RWPE1 (cell line): ENCODE results near the gene FCHSD2.
A peak's percentile ranks its signal among the peaks of the same experiment; 100 is the strongest.
"Not testable (repeated sequence)": the region's sequence is repeated elsewhere in the genome, so short reads cannot be mapped to it uniquely, and the experiment has no call there.

ENCODE experiments used
- CTCF ChIA-PET: fragments of 350-600 bp; sonication (Branson Sonifier 250); formaldehyde crosslinking; extraction: SDS; loops from one replicate; lab custom pipeline; 2021; lab: Yijun Ruan, JAX
- POLR2A ChIA-PET: fragments of 400-600 bp; formaldehyde crosslinking; extraction: SDS; loops from one replicate; lab custom pipeline; 2020; ENCODE audit warnings: antibody characterized with exemption; ENCODE audit not compliant: low non-redundant PET; lab: Yijun Ruan, JAX
- DNase-seq: peaks from one replicate; pipeline ENCODE4 v3.0.0; 2012; ENCODE audit warnings: low spot score
- H3K27ac ChIP-seq: fragments of 450-650 bp; 2 replicates; pipeline ENCODE4 v1.5.1; 2017
- CTCF ChIP-seq: fragments of 450-650 bp; conservative IDR thresholded peaks from 2 replicates; pipeline ENCODE4 v1.5.1; 2017; ENCODE audit warnings: low read depth, mild to moderate bottlenecking

FCHSD2 gene

GRCh38 chr11:73126804-73127480, 15.2 kb downstream of the FCHSD2 start:
- no peak for TF ChIP-seq CTCF
- no peak for DNase-seq
- ChIA-PET CTCF (no interaction called here), POLR2A (no interaction called here)
- no peak overlapping the region for H3K27ac ChIP-seq

- no peak for TF ChIP-seq CTCF
- POLR2A ChIA-PET = no interaction called here
- DNase-seq = no peak
- H3K27ac ChIP-seq = no peak overlapping the region
- CTCF ChIA-PET = interaction anchor here (1.3 kb wide), 1 partner anchor 165 kb away, joined by 5 read pairs; no protein-coding TSS in a partner anchor
Measured at GRCh38 chr11:73124800-73125199, 17.3 kb downstream of the FCHSD2 start.

- DNase-seq, CTCF ChIA-PET, H3K27ac ChIP-seq, POLR2A ChIA-PET: not testable (repeated sequence)
Measured at GRCh38 chr11:73123892-73124291, 18.2 kb downstream of the FCHSD2 start.

GRCh38 chr11:73121692-73122091, 20.4 kb downstream of the FCHSD2 start:
- no peak for DNase-seq
- ChIA-PET POLR2A (no interaction called here), CTCF (interaction anchor here (0.6 kb wide), 2 partner anchors 218 to 396 kb away, joined by 3 to 6 read pairs; no protein-coding TSS in a partner anchor)
- no peak for TF ChIP-seq CTCF
- H3K27ac ChIP-seq = no peak overlapping the region

GRCh38 chr11:73117071-73117470, 25.0 kb downstream of the FCHSD2 start:
- POLR2A ChIA-PET = no interaction called here
- CTCF ChIA-PET = interaction anchor here (0.5 to 0.7 kb wide), 3 partner anchors 25 to 1119 kb away, joined by 3 to 5 read pairs (median 3); no protein-coding TSS in a partner anchor
- TF ChIP-seq CTCF = no peak
- no peak overlapping the region for H3K27ac ChIP-seq
- DNase-seq = no peak

GRCh38 chr11:73116636-73117035, 25.5 kb downstream of the FCHSD2 start:
- CTCF ChIA-PET = interaction anchor here (0.6 to 0.7 kb wide), 3 partner anchors 25 to 144 kb away, joined by 3 to 5 read pairs (median 4); no protein-coding TSS in a partner anchor
- DNase-seq = no peak
- no peak overlapping the region for H3K27ac ChIP-seq
- POLR2A ChIA-PET = no interaction called here
- TF ChIP-seq CTCF = no peak

GRCh38 chr11:73114835-73115220, 27.3 kb downstream of the FCHSD2 start:
- H3K27ac ChIP-seq = peak overlapping the region; percentile 40; the same call in 1 of the 2 replicates
- no peak for TF ChIP-seq CTCF
- POLR2A ChIA-PET = no interaction called here
- CTCF ChIA-PET = interaction anchor here (0.6 to 1.1 kb wide), 2 partner anchors 17 to 190 kb away, joined by 3 to 6 read pairs; no protein-coding TSS in a partner anchor
- no peak for DNase-seq
